Liver (tissue), 9 donors: Measurements from ENCODE around the gene SMR3A. TPM values are rescaled to one million over a fixed set of nuclear protein-coding genes. Genes with fewer than 3 reads are reported as not detected.

ENCODE experiments used
- DNase-seq: peaks from one replicate; pipeline ENCODE4 v3.0.0-alpha.2; 2017; ENCODE audit warnings: low spot score
- H3K27ac ChIP-seq, 2 donors: one replicate each; pipeline ENCODE4 v1.7.0; 2013; ENCODE audit warnings: inconsistent platforms in 2 of 2, low read length in 2 of 2, control low read depth in 1 of 2, low read depth in 1 of 2, mild to moderate bottlenecking in 1 of 2
- H3K27me3 ChIP-seq, 4 donors: one replicate each; pipeline versions ENCODE4 v1.6.1 to v1.7.0; 2013; ENCODE audit warnings: low read length in 3 of 4, inconsistent platforms in 1 of 4, mild to moderate bottlenecking in 1 of 4, moderate library complexity in 1 of 4; ENCODE audit not compliant: control insufficient read depth in 4 of 4, insufficient read depth in 4 of 4
- H3K36me3 ChIP-seq, 4 donors: one replicate each; pipeline versions ENCODE4 v1.6.1 to v1.7.0; 2013; ENCODE audit warnings: low read length in 3 of 4, mild to moderate bottlenecking in 3 of 4, low read depth in 1 of 4, moderate library complexity in 1 of 4; ENCODE audit not compliant: control insufficient read depth in 4 of 4, insufficient read depth in 3 of 4
- H3K4me1 ChIP-seq, 4 donors: one replicate each; pipeline versions ENCODE4 v1.6.1 to v1.7.0; 2013; ENCODE audit warnings: low read length in 3 of 4, mild to moderate bottlenecking in 3 of 4, moderate library complexity in 1 of 4; ENCODE audit not compliant: control insufficient read depth in 4 of 4, insufficient read depth in 4 of 4
- H3K4me3 ChIP-seq, 3 donors: one replicate each; pipeline versions ENCODE4 v1.6.1 to v1.7.0; 2013; ENCODE audit warnings: low read length in 3 of 3, control low read depth in 1 of 3, low read depth in 1 of 3, mild to moderate bottlenecking in 1 of 3
- H3K9ac ChIP-seq, 2 donors: one replicate each; pipeline ENCODE4 v1.7.0; 2013; ENCODE audit warnings: low read length in 2 of 2, mild to moderate bottlenecking in 2 of 2, moderate library complexity in 2 of 2, control low read depth in 1 of 2, low read depth in 1 of 2
- H3K9me3 ChIP-seq, 4 donors: one replicate each; pipeline versions ENCODE4 v1.6.1 to v1.7.0; 2013; ENCODE audit warnings: low read length in 3 of 4; ENCODE audit not compliant: control insufficient read depth in 4 of 4
- ATF3 ChIP-seq: IDR thresholded peaks from 2 replicates; pipeline ENCODE4 v1.6.1; 2016; ENCODE audit warnings: antibody characterized with exemption
- EGR1 ChIP-seq, 2 donors: IDR thresholded peaks; 2 replicates each; pipeline ENCODE4 v1.6.1; 2016 to 2018; ENCODE audit warnings: antibody characterized with exemption in 2 of 2, low read depth in 2 of 2
- FOXA1 ChIP-seq: IDR thresholded peaks from 2 replicates; pipeline ENCODE4 v1.6.1; 2016; ENCODE audit warnings: antibody characterized with exemption
- FOXA2 ChIP-seq: IDR thresholded peaks from 2 replicates; pipeline ENCODE4 v1.6.1; 2016; ENCODE audit warnings: antibody characterized with exemption
- GABPA ChIP-seq, 2 donors: IDR thresholded peaks in 1 of 2; conservative IDR thresholded peaks in 1 of 2; 2 replicates each; pipeline ENCODE4 v1.6.1; 2016; ENCODE audit warnings: antibody characterized with exemption in 2 of 2, mild to moderate bottlenecking in 1 of 2, moderate library complexity in 1 of 2
- HNF4A ChIP-seq, 2 donors: conservative IDR thresholded peaks; 2 replicates each; pipeline ENCODE4 v1.6.1; 2016; ENCODE audit warnings: antibody characterized with exemption in 2 of 2, mild to moderate bottlenecking in 2 of 2
- JUND ChIP-seq, 2 donors: IDR thresholded peaks; 2 replicates each; pipeline ENCODE4 v1.6.1; 2016; ENCODE audit warnings: antibody characterized with exemption in 2 of 2
- MAX ChIP-seq: IDR thresholded peaks from 2 replicates; pipeline ENCODE4 v1.6.1; 2016; ENCODE audit warnings: antibody characterized with exemption
- NR2F2 ChIP-seq: IDR thresholded peaks from 2 replicates; pipeline ENCODE4 v1.6.1; 2016; ENCODE audit warnings: antibody characterized with exemption
- REST ChIP-seq: IDR thresholded peaks from 2 replicates; pipeline ENCODE4 v1.6.1; 2016; ENCODE audit warnings: antibody characterized with exemption, mild to moderate bottlenecking
- RXRA ChIP-seq, 2 donors: IDR thresholded peaks; 2 replicates each; pipeline ENCODE4 v1.6.1; 2017 to 2018; ENCODE audit warnings: antibody characterized with exemption in 2 of 2, mild to moderate bottlenecking in 1 of 2
- TAF1 ChIP-seq: conservative IDR thresholded peaks from 2 replicates; pipeline ENCODE4 v1.6.1; 2016; ENCODE audit warnings: antibody characterized with exemption, mild to moderate bottlenecking
- WGBS: extraction: QIAGEN DNeasy Blood & Tissue Kit; methylation state at CpG from one replicate; pipeline ENCODE4 v1.1.7; 2013; 5-methylcytosine and 5-hydroxymethylcytosine counted together
- polyA plus RNA-seq, 2 donors: library from polyadenylated mRNA; stranded (reverse) in 1 of 2; unstranded in 1 of 2; fragments of 200-250 nt in 1 of 2; fragments of >200 nt in 1 of 2; fragmentation: Nextera tagmentation in 1 of 2; extraction: Ambion mirVana in 1 of 2; gene quantifications; one replicate each; pipeline versions ENCODE4 v1.2.1 to v1.2.3, GENCODE V29; 2013 to 2015
- total RNA-seq, 2 donors: library from RNA; depleted of rRNA; stranded (reverse); fragments of >200 nt; gene quantifications; one replicate each; pipeline ENCODE4 v1.2.3, GENCODE V29; 2014
- donor health status: healthy.
- donor health status: healthy.
- donor health status: healthy.
- donor health status: healthy.
- donor health status: healthy.

Gene SMR3A
- total and polyA plus RNA-seq, 4 donors, result not detected

GRCh38 chr4:70334681-70335080 lies 25.9 kb upstream of the SMR3A start, which contains the start of gene CABS1:
Gene CABS1 (plus strand): TSS chr4:70334981. CDS start chr4:70335040, 59 bp downstream.
- H3K27me3 ChIP-seq, result no peaks in the 10 kb centered on the region
- H3K9me3 ChIP-seq, result no peaks in the 10 kb centered on the region
- H3K4me3 ChIP-seq, result no peak within 1 kb of the TSS
- no peaks in the 10 kb centered on the region for H3K4me1 ChIP-seq
- H3K36me3 ChIP-seq, result no peaks in the 10 kb centered on the region
- H3K27ac ChIP-seq, result no peak within 1 kb of the TSS
- no peak for TF ChIP-seq ATF3
- TF ChIP-seq HNF4A (conservative IDR thresholded peaks at IDR 0.05), result no peak
- TF ChIP-seq RXRA (IDR thresholded peaks at IDR 0.05), result no peak
- no peak for TF ChIP-seq EGR1 (IDR thresholded peaks at IDR 0.05; ENCODE audit: low read depth in 2 of 2)
- no peak for TF ChIP-seq GABPA (IDR thresholded peaks at IDR 0.05 in 1 of 2, conservative IDR thresholded peaks at IDR 0.05 in 1 of 2)
- TF ChIP-seq FOXA2, result no peak
- no peak for TF ChIP-seq REST
- no peak for DNase-seq
- WGBS, result 84% methylated on average over 3 of the region's 3 CpGs
- no peak within 1 kb of the TSS for H3K9ac ChIP-seq

- WGBS, result 78% methylated on average over 5 of the region's 5 CpGs
- H3K9ac ChIP-seq, result no peak overlapping the region
- H3K4me3 ChIP-seq, result no peak overlapping the region
- H3K4me1 ChIP-seq, result no peaks in the 10 kb centered on the region
- TF ChIP-seq REST (no peak), JUND (IDR thresholded peaks at IDR 0.05) (no peak), MAX (no peak)
- no peak for DNase-seq
- H3K9me3 ChIP-seq, result no peaks in the 10 kb centered on the region
- H3K27me3 ChIP-seq, result no peaks in the 10 kb centered on the region
- H3K27ac ChIP-seq, result no peak overlapping the region
- H3K36me3 ChIP-seq, result no peaks in the 10 kb centered on the region
These were observed 24.5 kb upstream of the SMR3A start for GRCh38 chr4:70336043-70336442.

GRCh38 chr4:70337886-70338420 lies 22.6 kb upstream of the SMR3A start:
- peaks cover 0 to 3% (median 0%) of the 10 kb centered on the region in 4 donors for H3K27me3 ChIP-seq
- no peak for DNase-seq
- no peaks in the 10 kb centered on the region for H3K4me1 ChIP-seq
- 63% methylated on average over 1 of the region's 1 CpG for WGBS
- H3K9ac ChIP-seq, result no peak overlapping the region
- no peaks in the 10 kb centered on the region for H3K36me3 ChIP-seq
- no peak overlapping the region for H3K4me3 ChIP-seq
- H3K27ac ChIP-seq, result no peak overlapping the region
- H3K9me3 ChIP-seq, result no peaks in the 10 kb centered on the region
- TF ChIP-seq JUND (IDR thresholded peaks at IDR 0.05) (no peak), MAX (no peak), EGR1 (IDR thresholded peaks at IDR 0.05; ENCODE audit: low read depth in 2 of 2) (no peak), FOXA1 (no peak), HNF4A (conservative IDR thresholded peaks at IDR 0.05) (no peak), NR2F2 (no peak), GABPA (IDR thresholded peaks at IDR 0.05 in 1 of 2, conservative IDR thresholded peaks at IDR 0.05 in 1 of 2) (no peak), RXRA (IDR thresholded peaks at IDR 0.05) (no peak), FOXA2 (no peak), TAF1 (no peak), REST (no peak)
